HG03066 (cell line): ENCODE measurements around the gene TMEM95.

ENCODE experiments used
- ATAC-seq: cut with Tn5 transposase; IDR thresholded peaks from one replicate; pipeline ENCODE4 v1.9.1; 2021; ENCODE audit warnings: low read depth; ENCODE audit not compliant: unreplicated experiment

TMEM95 gene

GRCh38 chr17:7403043-7403726 is 48.2 kb downstream of the TMEM95 start:
- no peak for ATAC-seq

GRCh38 chr17:7403727-7403976 is 48.7 kb downstream of the TMEM95 start:
- ATAC-seq, result peak; percentile 14

GRCh38 chr17:7403977-7404736 is 49.2 kb downstream of the TMEM95 start, which contains the start of gene TMEM256:
TMEM256 (minus strand) TSS chr17:7404097; CDS start chr17:7404084, 13 bp downstream.
- peak; percentile 87 for ATAC-seq

- ATAC-seq, result peak; percentile 8
These were observed 49.9 kb downstream of the TMEM95 start for GRCh38 chr17:7404737-7405349.

GRCh38 chr17:7405350-7406234 is 50.6 kb downstream of the TMEM95 start:
- ATAC-seq, result no peak

GRCh38 chr17:7406235-7406825 is 51.4 kb downstream of the TMEM95 start:
- ATAC-seq, result no peak
